ENCODE measurements around the gene MPST. TPM values are rescaled to one million over a fixed set of nuclear protein-coding genes. Genes with fewer than 3 reads are reported as not detected.

The MPST gene
- total RNA-seq, 1 donor, result 48.9 TPM

DNA sequence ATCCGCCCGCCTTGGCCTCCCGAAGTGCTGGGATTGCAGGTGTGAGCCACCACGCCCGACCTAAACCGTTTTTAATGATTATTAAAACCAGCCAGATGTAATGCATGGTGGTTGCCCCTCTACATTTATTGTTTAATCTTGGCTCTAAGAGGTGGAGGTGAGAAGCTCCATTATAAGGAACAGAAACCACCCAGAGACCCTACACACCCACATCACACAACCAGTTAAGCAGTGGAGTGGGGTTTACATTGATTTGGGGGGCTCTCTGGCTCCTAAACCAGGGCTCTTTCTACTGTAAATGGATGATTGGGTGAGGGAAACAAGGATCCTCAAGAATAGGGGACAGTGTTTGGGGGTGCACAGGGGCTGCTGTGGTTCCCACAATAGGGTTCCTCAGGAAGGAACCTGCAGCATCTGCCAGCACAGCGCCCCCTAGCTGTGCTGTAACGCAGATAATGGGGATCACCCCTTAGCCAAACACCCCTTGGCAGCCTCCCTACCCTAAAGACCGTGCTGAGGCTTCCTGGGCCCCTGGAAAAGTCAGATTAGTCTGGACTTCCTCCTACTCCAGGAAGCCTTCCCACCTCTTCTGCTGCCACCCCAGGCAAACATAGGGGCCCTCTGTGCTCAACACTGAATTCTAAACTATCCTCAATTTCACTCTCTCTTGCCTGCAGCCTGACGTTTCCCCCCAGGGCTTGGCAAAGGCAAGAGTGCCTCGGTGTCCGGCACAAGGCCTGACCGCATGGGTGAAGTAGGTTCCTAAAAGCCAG is 2.4 kb downstream of the MPST start:
- peak; percentile 41 for DNase-seq (ENCODE audit: low read depth)
- no peak overlapping the region for H3K4me3 ChIP-seq (ENCODE audit: low read depth, low read length)
- peak; percentile 78 for TF ChIP-seq CTCF (IDR thresholded peaks at IDR 0.05; ENCODE audit: insufficient read depth, low read length)

DNA sequence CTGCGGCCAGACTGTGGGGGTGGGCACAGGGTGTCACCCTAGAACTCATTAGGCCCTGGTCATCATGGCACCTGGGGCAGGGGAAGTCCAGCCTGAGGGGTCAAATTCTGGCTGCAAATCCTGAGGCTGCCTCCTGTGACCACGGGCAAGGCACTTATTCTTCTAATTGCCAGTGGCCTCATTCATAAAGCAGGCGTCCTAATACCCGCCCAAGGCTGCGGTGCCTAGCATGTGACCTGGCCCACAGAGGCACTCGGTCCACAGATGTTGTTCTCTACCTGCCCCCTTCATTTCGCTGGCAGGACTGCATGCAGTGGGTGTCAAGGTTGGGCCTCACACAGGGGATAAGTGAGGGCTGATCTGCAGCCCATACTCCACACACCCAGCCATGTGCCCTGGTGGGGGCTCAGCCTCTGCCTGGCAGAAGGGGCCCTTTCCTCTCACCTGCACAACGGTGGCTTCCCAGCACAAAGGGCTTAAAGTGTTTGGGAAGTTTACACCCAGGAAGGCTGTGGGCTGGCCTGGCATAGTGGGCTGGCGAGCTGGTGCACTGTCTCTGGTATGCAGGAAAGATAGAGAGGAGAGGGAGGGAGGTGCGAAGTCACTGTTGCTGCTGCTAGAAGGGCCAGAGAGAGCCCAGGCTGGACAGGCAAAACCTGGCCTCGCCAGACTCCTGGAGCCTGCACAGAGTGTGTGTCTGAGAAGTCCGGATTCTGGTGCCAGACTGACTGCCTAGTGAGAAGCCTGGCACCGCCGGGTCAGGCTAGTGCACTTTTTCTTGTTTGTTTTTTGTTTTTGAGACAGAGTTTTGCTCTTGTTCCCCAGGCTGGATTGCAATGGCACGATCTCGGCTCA is 3.2 kb downstream of the MPST start:
- no peak for DNase-seq (ENCODE audit: low read depth)
- no peak overlapping the region for H3K4me3 ChIP-seq (ENCODE audit: low read depth, low read length)
- no peak for TF ChIP-seq CTCF (IDR thresholded peaks at IDR 0.05; ENCODE audit: insufficient read depth, low read length)

DNA sequence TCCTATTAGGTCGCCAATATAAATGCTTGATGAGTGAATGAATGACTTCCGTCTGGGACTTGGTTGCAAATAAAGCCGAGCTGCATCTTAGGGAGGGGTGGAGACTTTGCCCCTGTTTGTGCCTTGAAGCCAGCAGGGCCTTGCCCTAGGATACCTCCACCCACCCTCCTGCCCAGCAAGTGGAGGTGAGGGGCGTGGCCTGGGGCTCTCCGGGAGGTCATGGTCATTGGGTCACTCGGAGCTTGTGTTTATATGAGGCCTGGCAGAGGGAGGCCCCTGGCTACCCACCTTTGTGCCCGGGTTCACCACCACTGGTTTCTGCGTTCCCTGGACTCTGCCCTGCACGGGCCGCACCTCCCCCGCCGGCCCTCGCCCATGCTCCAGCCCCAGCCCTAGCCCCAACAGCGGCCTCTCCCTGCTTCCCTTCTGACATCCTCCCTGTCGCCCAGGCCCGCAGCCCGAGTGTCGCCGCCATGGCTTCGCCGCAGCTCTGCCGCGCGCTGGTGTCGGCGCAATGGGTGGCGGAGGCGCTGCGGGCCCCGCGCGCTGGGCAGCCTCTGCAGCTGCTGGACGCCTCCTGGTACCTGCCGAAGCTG is 4.3 kb downstream of the MPST start:
- TF ChIP-seq CTCF (IDR thresholded peaks at IDR 0.05; ENCODE audit: insufficient read depth, low read length), result no peak
- no peak overlapping the region for H3K4me3 ChIP-seq (ENCODE audit: low read depth, low read length)
- no peak for DNase-seq (ENCODE audit: low read depth)

- TF ChIP-seq CTCF (IDR thresholded peaks at IDR 0.05; ENCODE audit: insufficient read depth, low read length), result no peak
- no peak for DNase-seq (ENCODE audit: low read depth)
- no peak overlapping the region for H3K4me3 ChIP-seq (ENCODE audit: low read depth, low read length)
These were observed 5.0 kb downstream of the MPST start for GRCh38 chr22:37024339-37025157.

- H3K4me3 ChIP-seq (ENCODE audit: low read depth, low read length), result no peak overlapping the region
- TF ChIP-seq CTCF (IDR thresholded peaks at IDR 0.05; ENCODE audit: insufficient read depth, low read length), result no peak
- DNase-seq (ENCODE audit: low read depth), result no peak
These were observed 6.0 kb downstream of the MPST start for GRCh38 chr22:37025500-37026070.

DNA sequence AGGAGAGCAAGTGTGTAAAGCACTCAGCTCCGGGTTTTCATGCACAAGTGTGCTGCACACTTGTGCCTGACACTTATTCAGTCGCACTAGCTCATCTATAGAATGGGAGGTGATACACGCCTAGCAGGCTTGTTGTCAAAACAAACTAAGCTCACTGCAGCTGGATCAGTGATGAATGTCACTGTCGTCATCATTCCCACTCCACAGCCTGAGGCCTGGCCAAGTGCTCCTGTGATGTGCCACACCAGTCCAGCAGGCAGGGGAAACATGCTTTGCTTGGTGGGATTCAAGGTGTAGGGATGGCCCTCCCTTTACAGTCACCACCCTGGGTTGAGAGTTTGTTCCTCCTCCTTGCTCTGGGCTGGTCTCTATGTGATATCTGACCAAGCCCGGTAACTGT is 6.8 kb downstream of the MPST start:
- no peak overlapping the region for H3K4me3 ChIP-seq (ENCODE audit: low read depth, low read length)
- TF ChIP-seq CTCF (IDR thresholded peaks at IDR 0.05; ENCODE audit: insufficient read depth, low read length), result no peak
- DNase-seq (ENCODE audit: low read depth), result no peak
